Fibroblast of skin of left biceps (primary cell): Measurements from ENCODE around the gene MYH6.
A peak's percentile ranks its signal among the peaks of the same experiment; 100 is the strongest.

Experiments used
- DNase-seq, 2 experiments: peaks; one replicate each; pipeline ENCODE4 v3.0.0-alpha.2; 2013; ENCODE audit warnings: low read depth in 2 of 2

Gene MYH6

GRCh38 chr14:23358553-23359166, 49.4 kb downstream of the MYH6 start:
- DNase-seq, result no peak

- DNase-seq, result no peak
Observed at GRCh38 chr14:23358042-23358441, 50.0 kb downstream of the MYH6 start.

DNA sequence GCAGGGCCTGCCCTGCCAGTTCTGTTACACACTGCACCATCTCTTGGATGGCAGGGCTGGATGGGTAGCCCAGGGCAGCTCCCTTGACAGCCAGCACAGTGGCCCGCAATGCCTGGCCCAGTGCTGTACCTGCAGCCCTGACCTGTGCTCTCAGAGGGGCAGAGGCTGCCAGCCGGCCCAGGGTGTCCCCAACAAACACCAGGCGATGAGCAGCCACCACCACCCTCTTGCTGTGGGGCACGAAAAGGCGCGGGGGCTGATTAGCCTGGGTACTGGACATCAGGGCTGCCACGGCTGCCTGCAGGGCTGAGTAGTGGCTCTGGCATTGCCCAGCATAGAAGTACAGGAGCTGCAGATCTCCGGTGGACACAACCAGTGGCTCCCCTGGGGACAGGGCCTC, 50.8 kb downstream of the MYH6 start:
- no peak for DNase-seq

- DNase-seq, result no peak
Observed at GRCh38 chr14:23356662-23357061, 51.4 kb downstream of the MYH6 start.

DNA sequence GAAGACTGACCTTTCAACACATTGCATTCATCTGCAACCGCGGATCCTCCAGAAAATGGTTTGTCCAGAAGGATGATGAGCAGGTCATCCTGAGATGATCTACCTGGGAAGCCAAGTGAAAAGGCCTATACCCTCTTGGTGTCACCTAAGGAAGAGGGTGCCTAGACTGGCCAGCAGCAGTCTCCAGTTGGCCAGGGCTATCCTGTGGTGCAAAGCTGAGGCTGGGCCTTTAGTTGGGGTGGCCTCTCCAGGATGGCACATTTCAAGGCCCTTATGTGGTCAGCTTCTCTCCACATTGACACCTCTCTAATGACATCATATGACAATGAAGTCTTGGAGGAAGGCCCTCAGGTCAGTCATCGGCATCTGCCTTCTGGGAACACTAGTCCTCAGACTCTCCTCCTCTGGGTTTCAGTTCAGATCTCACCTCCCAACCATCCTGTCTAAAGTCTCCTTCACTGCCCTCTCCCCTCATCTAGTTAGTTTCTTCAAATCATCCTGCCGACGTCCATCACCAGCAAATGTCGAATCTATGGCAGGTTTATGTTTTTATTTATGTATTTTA, 52.1 kb downstream of the MYH6 start:
- no peak for DNase-seq

GRCh38 chr14:23354990-23355389, 53.1 kb downstream of the MYH6 start:
- no peak for DNase-seq

DNA sequence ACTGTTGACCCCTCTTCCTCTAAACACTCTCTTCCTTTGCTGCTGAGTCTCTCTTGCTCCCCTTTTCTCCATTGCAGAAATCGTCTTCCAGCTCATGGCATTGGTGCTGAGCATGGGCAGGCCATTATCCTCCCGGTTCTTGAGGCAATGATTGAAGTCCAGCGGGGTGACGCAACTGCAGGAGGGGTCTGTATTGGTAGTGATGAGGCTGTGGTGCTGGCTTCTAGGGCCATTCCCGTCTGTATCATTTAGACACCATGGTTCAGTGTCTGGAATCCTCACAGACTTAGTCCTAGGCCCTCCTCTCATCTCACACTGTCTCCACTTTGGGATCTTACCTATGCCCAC, 54.7 kb downstream of the MYH6 start:
- no peak for DNase-seq

DNA sequence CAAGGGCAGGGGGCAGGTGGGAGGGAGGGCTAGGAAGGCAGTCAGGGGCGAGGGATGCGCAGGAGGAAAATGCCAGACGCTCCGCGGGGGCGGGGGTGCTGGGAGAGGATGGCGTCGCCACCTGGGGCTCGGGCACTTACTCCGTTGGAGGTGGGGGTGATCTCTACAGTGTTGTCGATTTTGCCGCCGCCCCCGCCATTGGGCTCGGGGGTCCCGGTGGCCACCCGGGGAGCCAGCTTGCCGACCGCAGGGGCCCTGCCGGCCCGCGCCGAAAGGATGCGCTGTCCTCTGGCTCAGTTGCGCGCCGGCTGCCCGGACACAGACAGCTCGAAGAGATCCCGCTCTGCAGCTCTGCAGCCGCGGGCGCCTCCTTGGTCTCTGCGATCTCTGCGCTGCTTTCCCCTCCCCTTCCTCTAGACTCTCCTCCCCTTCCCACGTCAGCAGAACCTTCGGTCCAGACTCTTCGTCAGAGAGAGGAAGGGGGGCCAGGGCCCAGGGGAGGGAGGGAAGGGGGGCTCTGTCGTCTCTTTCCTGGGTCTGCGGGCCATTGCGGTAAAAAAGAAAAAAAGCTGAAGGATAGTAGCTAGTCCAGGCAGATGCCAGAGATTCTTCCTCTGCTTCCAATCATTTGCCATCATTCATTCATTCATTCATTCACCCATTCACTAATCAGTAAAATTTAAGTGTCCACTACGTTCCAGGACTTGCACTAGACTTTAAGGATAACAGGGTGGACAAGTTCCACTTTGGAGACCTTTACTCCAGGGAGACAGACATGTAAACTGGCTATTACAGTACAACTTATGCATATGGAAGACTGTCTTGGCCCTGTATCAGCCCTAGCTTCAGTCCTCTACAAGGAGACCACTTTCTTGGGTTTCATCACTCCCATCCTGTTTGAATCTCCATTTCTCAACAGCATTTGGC, 55.3 kb downstream of the MYH6 start, which contains the start of gene SLC22A17:
Gene SLC22A17, minus strand, starts transcription at position 382 of the 927 bp plus-strand sequence.
- DNase-seq, result peak; percentile 73 to 76

- no peak for DNase-seq
Observed at GRCh38 chr14:23351681-23352505, 56.2 kb downstream of the MYH6 start.

DNA sequence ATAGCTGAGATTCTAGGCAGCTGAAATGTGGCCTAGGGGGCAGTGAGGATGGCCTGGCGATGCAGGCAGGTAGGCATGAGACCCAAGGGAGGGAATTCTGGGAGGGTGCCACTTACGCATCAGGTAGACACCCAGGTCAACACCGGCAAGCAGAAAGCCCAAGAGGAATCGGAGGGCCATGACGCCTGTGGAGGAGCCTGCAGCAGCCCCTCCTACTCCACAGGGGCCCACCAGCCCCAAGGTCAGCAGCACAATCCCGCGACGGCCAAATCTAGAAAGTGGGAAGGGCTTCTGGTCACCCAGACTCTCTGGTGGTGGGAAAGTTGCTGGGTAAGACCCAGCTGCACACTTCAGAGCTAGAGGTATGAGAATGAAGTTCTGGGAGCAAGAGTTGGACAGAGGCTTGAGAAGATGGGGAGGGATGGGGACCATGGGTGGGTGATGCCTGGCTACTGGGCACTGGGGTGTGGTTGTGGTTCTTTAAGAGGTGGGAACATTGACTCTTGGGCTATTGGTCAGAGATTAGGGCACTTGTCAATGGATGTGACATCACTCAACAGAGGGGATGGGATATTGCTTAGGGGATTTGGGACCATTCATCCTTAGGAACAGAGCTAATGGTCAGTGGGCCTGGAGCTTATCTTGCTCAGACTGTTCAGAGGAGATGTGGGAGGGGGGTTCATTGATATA, 58.8 kb downstream of the MYH6 start:
- no peak for DNase-seq

DNA sequence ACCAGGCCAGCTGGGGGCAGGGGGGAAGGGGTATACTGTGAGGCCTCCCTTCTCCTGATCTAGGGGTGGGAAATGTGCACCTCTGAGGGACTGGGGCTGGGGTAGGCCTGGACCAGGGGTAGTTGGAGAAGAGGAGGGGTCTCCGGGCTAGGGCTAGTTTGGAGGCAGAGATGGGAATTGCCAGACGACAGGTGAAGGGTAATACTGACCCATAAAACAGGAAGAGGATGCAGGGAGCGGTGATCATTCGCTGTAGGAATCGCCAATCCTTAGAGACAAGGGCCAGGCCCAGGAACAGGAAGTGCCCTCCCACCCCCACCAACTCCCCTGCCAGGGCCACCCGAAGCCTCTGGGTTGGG, 59.8 kb downstream of the MYH6 start:
- DNase-seq, result no peak

DNA sequence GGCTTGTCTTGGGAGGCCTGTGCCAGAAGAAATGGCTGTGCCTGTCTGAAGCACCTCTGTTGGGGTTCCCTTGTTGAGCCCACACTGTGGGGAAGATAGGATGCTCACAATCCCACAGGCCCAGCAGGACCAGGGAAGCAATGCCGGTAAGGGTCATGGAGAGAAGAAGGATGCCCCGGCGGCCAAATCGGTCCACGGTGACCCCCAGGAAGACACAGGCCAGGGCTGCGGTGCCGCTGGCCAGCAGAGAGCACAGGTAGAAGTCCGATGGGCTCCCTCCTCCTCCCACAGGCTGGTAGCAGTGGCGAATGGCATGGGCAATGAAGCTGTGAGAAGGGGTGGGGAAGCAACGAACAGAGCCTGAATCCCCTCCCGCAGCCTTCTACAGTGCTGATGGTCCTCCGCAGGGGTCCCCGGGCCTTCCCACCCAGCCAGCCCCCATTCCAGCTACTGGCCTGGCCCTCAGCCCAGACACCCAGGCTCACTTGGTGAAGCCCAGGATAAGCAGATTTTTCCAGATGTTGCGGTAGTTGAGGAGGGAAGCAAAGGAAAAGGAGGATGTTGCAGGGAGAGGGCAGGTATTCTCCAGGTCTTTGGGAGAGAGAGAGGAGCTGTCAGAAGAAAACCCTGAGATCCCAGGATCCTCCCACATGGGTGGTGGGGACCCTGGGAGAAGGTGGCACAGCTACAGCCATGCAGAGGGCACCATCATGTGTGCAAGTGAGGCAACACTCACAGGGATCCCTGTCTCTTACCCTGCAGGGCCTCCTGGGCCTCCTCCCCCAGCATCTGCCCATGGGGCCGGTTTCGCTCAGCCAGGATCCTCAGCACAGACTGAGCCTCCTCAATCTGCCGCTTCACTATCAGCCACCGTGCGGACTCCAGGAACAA, 60.4 kb downstream of the MYH6 start:
- no peak for DNase-seq

DNA sequence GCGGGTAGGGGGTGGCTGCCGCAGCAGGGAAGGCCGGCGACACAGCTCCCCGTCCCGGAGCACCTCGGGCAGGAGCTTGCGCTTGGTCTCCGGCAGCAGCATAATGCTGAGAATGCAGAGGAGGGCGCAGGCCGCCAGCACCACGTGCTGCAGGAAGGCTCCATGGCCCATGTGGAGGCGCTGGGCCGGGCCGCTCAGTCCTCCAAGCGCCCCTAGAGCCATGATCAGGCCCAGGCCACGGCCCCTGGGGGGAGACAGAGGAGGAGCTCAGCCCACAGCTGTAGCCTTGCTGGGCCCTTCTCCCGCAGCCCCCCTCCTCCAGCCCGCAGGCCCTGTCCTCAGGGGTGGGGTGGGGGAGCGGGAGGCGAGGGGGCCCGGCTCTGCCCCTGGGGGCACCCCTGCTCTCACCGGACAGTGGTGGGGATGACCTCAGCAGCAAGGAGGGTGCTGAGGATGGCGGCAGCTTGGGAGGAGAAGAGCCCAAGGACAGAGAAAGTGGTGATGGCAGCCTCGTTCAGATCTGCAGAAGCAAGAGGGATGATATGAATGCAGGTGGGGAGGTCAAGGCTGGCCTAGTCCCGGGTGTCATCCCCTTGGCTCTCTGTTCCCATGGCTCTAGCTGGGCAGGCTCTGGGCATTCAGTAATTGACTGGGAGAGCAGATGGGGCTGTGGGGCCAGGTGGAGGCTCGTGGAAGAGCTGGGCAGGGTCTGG, 61.2 kb downstream of the MYH6 start:
- DNase-seq, result no peak

- DNase-seq, result no peak
Observed at GRCh38 chr14:23345987-23346692, 61.9 kb downstream of the MYH6 start.

DNA sequence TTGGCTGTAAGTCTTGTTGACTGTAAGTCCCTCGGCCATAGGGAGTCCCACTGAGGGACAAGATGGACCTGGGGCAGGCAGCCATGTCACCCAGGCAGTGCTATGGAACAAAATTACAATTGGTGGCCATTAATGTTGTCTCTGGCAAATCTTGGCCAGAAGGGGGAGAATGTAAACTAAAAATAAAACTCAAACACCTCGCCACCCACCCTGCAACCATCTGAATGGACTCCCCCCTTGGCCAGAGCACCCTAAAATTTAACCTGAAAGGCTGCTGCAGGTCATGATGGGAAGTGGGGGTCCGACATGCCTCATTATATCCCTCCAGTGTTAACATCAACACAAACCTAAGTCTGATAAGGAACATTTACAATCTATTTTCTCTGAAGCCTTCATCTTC, 63.6 kb downstream of the MYH6 start:
- DNase-seq, result no peak

- no peak for DNase-seq
Observed at GRCh38 chr14:23339506-23340268, 68.4 kb downstream of the MYH6 start.

DNA sequence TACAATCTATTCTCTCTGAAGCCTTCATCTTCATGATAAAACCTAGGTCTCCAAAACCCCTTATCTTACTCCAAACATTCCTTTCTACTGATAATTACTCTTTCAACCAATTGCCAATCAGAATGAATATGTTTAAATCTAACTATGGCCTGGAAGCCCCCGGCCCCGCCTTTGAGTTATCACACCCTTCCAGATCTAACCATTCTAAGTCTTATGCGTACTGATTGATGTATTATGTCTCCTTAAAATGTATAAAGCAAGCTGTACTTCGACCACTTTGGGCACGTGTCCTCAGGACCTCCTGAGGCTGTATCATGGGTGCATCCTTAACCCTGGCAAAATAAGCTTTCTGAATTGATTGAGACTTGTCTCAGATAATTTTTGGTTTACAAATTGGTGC, 72.5 kb downstream of the MYH6 start:
- no peak for DNase-seq
